ENCODE measurements around the gene COL27A1. TPM values are rescaled to one million over a fixed set of nuclear protein-coding genes. Genes with fewer than 3 reads are reported as not detected.
A peak's percentile ranks its signal among the peaks of the same experiment; 100 is the strongest.

COL27A1 gene
- total and polyA plus RNA-seq, 2 experiments from 2014 or later = 44.6 to 47.0 TPM

- H3K4me3 ChIP-seq = no peak overlapping the region
- no peak overlapping the region for H3K27ac ChIP-seq
- DNase-seq (ENCODE audit: low spot score) = no peak
- no peak for TF ChIP-seq CTCF (IDR thresholded peaks at IDR 0.05; ENCODE audit: poor library complexity)
- H3K4me2 ChIP-seq = no peak overlapping the region
- WGBS (ENCODE audit: low lambda C conversion rate, missing lambda C conversion rate) = 93% methylated on average over 10 of the region's 13 CpGs
- H3K36me3 ChIP-seq (replicated peaks; ENCODE audit: insufficient read depth, low read depth) = peaks cover 3% of the 10 kb centered on the region
- peaks cover 11% of the 10 kb centered on the region for H3K4me1 ChIP-seq (ENCODE audit: insufficient read depth)
- no peak overlapping the region for H2AFZ ChIP-seq
- H3K9me3 ChIP-seq (ENCODE audit: low read depth) = peaks cover 2% of the 10 kb centered on the region
- H3K79me2 ChIP-seq = no peaks in the 10 kb centered on the region
- H3K27me3 ChIP-seq = no peaks in the 10 kb centered on the region
- no peaks in the 10 kb centered on the region for H4K20me1 ChIP-seq (ENCODE audit: insufficient read depth, poor library complexity, severe bottlenecking)
- no peaks in the 10 kb centered on the region for H3K9me2 ChIP-seq (replicated peaks; ENCODE audit: insufficient read depth)
Measured at GRCh38 chr9:114289571-114290481, 134.5 kb downstream of the COL27A1 start.

- H3K9me2 ChIP-seq (replicated peaks; ENCODE audit: insufficient read depth) = no peaks in the 10 kb centered on the region
- no peaks in the 10 kb centered on the region for H3K27me3 ChIP-seq
- no peaks in the 10 kb centered on the region for H4K20me1 ChIP-seq (ENCODE audit: insufficient read depth, poor library complexity, severe bottlenecking)
- peaks cover 8% of the 10 kb centered on the region for H3K9me3 ChIP-seq (ENCODE audit: low read depth)
- no peak overlapping the region for H3K4me2 ChIP-seq
- no peak overlapping the region for H3K4me3 ChIP-seq
- peaks cover 10% of the 10 kb centered on the region for H3K36me3 ChIP-seq (replicated peaks; ENCODE audit: insufficient read depth, low read depth)
- H3K4me1 ChIP-seq (ENCODE audit: insufficient read depth) = peaks cover 5% of the 10 kb centered on the region
- no peak for TF ChIP-seq CTCF (IDR thresholded peaks at IDR 0.05; ENCODE audit: poor library complexity)
- no peak for DNase-seq (ENCODE audit: low spot score)
- no peaks in the 10 kb centered on the region for H3K79me2 ChIP-seq
- H3K27ac ChIP-seq = no peak overlapping the region
- WGBS (ENCODE audit: low lambda C conversion rate, missing lambda C conversion rate) = 76% methylated on average over 6 of the region's 7 CpGs
- no peak overlapping the region for H2AFZ ChIP-seq
Measured at GRCh38 chr9:114290561-114290986, 135.2 kb downstream of the COL27A1 start.

GRCh38 chr9:114291064-114291474 lies 135.7 kb downstream of the COL27A1 start:
- H3K4me2 ChIP-seq = no peak overlapping the region
- DNase-seq (ENCODE audit: low spot score) = peak; percentile 77

More at GRCh38 chr9:114291064-114291474, 135.7 kb downstream of the COL27A1 start:
- H3K4me1 ChIP-seq (ENCODE audit: insufficient read depth) = peaks cover under 1% of the 10 kb centered on the region
- H3K9me3 ChIP-seq (ENCODE audit: low read depth) = peaks cover 8% of the 10 kb centered on the region
- peaks cover 10% of the 10 kb centered on the region for H3K36me3 ChIP-seq (replicated peaks; ENCODE audit: insufficient read depth, low read depth)
- TF ChIP-seq EZH2 (IDR thresholded peaks at IDR 0.05; ENCODE audit: borderline replicate concordance) (no peak), EZH2phosphoT487 (IDR thresholded peaks at IDR 0.05; ENCODE audit: low read depth, severe bottlenecking, unreplicated experiment) (no peak), CTCF (IDR thresholded peaks at IDR 0.05; ENCODE audit: poor library complexity) (peak; percentile 93)
- no peak overlapping the region for H3K4me3 ChIP-seq
- no peaks in the 10 kb centered on the region for H4K20me1 ChIP-seq (ENCODE audit: insufficient read depth, poor library complexity, severe bottlenecking)
- 20% methylated on average over 12 of the region's 12 CpGs for WGBS (ENCODE audit: low lambda C conversion rate, missing lambda C conversion rate)
- H3K27ac ChIP-seq = no peak overlapping the region
- no peaks in the 10 kb centered on the region for H3K9me2 ChIP-seq (replicated peaks; ENCODE audit: insufficient read depth)
- no peak overlapping the region for H2AFZ ChIP-seq
- no peaks in the 10 kb centered on the region for H3K79me2 ChIP-seq
- no peaks in the 10 kb centered on the region for H3K27me3 ChIP-seq
